ENCODE data around the gene DPP9. TPM values are rescaled to one million over a fixed set of nuclear protein-coding genes. Genes with fewer than 3 reads are reported as not detected.

Gene DPP9
- total and polyA plus RNA-seq, 2 of the 8 experiments (the other 6 are each of a cell fraction or from before 2014, with no cell fraction given): 11.6 to 40.7 TPM

DNA sequence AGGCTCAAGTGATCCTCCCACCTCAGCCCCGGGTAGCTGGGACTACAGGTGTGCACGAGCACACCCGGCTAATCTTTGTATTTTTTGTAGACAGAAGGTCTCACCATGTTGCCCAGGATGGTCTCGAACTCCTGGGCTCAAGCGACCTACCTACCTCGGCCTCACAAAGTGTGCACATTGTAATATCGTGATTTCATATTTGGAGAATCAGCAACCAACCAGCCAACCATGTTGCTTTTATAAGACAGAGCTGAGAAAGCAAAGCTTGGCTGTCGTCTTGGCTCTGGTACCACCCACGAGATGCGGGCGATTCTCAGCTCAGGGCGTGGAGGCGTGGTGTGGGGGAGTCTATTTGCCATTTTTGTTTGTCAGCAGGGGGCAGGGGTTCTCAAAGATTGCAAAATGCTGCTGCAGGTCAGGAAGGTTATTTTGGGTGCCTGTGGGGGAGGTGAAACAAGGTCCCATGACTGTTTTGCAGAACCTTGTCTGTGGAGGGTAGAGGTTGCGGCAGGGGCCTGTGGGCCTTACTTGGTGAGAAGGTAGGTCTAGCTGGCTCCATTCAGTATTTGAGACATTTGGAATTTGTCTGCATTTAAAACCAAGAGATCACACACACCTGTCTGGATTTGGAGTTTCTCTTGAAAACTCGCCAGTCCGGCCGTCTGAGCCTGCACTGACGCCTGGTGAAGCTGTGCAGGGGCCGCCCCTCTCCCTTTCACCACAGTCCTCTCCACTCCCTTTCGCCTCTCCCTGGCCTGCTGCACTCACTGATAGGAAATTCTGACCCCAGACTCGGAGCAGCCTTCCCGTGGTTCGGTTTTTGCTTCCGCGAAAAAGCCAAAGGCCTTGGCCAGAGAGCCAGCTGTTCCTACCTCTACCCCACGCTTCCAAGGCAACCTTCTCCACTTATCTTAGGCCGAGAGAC lies 68.9 kb downstream of the DPP9 start:
- Histone ChIP-seq H3K23me2 (ENCODE audit: low read depth, low read length) (no peaks in the 10 kb centered on the region), H3K14ac (ENCODE audit: insufficient read length) (no peak overlapping the region), H3K27ac (ENCODE audit: low read depth, low read length) (no peak overlapping the region), H3K4me3 (ENCODE audit: extremely low read depth in 1 of 4, insufficient read depth in 2 of 4, low read depth in 3 of 4, low read length in 4 of 4) (no peak overlapping the region), H2BK20ac (ENCODE audit: low read length) (no peak overlapping the region), H2BK12ac (ENCODE audit: low read depth, low read length) (no peak overlapping the region), H4K20me1 (replicated peaks in 1 of 2; ENCODE audit: control insufficient read depth in 1 of 2, insufficient read depth in 2 of 2, low read length in 2 of 2) (peaks cover 0 to 6% of the 10 kb centered on the region in 2 experiments), H4K5ac (ENCODE audit: insufficient read length, low read depth, low read length) (no peak overlapping the region), H3K56ac (replicated peaks; ENCODE audit: insufficient read length, low read depth, low read length) (no peak overlapping the region), H3K23ac (ENCODE audit: insufficient read length) (no peak overlapping the region), H3K27me3 (replicated peaks in 1 of 4; ENCODE audit: control insufficient read depth in 3 of 4, extremely low read depth in 1 of 4, insufficient read depth in 3 of 4, low read length in 3 of 4) (no peaks in the 10 kb centered on the region), H3K4ac (replicated peaks; ENCODE audit: insufficient read length, low read depth, low read length) (no peak overlapping the region), H3K4me1 (replicated peaks in 1 of 4; ENCODE audit: control insufficient read depth in 3 of 4, insufficient read depth in 4 of 4, low read length in 3 of 4) (no peaks in the 10 kb centered on the region; a peak in 1 of 7 replicates), H3K9ac (replicated peaks in 1 of 4; ENCODE audit: extremely low read depth in 1 of 4, low read depth in 3 of 4, low read length in 3 of 4) (no peak overlapping the region), H2BK120ac (replicated peaks; ENCODE audit: low read depth, low read length) (no peak overlapping the region), H2AFZ (ENCODE audit: low read length) (no peak overlapping the region), H4K91ac (replicated peaks; ENCODE audit: insufficient read length, low read length) (no peak overlapping the region), H3K4me2 (ENCODE audit: insufficient read depth in 1 of 2, low read depth in 2 of 2, low read length in 2 of 2) (no peak overlapping the region), H2BK15ac (ENCODE audit: low read length) (no peak overlapping the region), H3K9me3 (ENCODE audit: insufficient read depth in 2 of 2, low read depth in 1 of 2, low read length in 1 of 2) (no peaks in the 10 kb centered on the region), H3K79me1 (ENCODE audit: low read depth, low read length) (no peaks in the 10 kb centered on the region; the same call in 1 of the 2 replicates), H2AK5ac (ENCODE audit: low read depth, low read length) (no peak overlapping the region), H3K36me3 (ENCODE audit: control insufficient read depth in 2 of 4, insufficient read depth in 4 of 4, low read length in 3 of 4) (peaks cover 2 to 13% (median 6%) of the 10 kb centered on the region in 4 experiments; a peak in 7 of 8 replicates), H3K18ac (ENCODE audit: extremely low read depth, low read length) (no peak overlapping the region), H2BK5ac (ENCODE audit: low read depth, low read length) (no peak overlapping the region), H3K79me2 (ENCODE audit: control insufficient read depth in 1 of 2, insufficient read depth in 2 of 2, low read length in 2 of 2) (no peaks in the 10 kb centered on the region), H4K8ac (ENCODE audit: extremely low read depth, insufficient read depth, low read length) (no peak overlapping the region)
- DNase-seq (ENCODE audit: low read depth in 1 of 2, low spot score in 2 of 2) (no peak), FAIRE-seq (no peak)
- no peak for TF ChIP-seq FOSL1 (IDR thresholded peaks at IDR 0.05; ENCODE audit: insufficient read depth, low read depth, low read length)
- no peak for TF ChIP-seq SP2 (IDR thresholded peaks at IDR 0.05; ENCODE audit: low read length)
- TF ChIP-seq, protein P1, sequence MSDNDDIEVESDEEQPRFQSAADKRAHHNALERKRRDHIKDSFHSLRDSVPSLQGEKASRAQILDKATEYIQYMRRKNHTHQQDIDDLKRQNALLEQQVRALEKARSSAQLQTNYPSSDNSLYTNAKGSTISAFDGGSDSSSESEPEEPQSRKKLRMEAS (IDR thresholded peaks at IDR 0.05): no peak
- TF ChIP-seq SUZ12 (IDR thresholded peaks at IDR 0.05; ENCODE audit: low read length): no peak
- TF ChIP-seq SIRT6 (IDR thresholded peaks at IDR 0.05; ENCODE audit: low read length): no peak
- TF ChIP-seq YY1 (IDR thresholded peaks at IDR 0.05; ENCODE audit: low read depth, low read length): no peak
- TF ChIP-seq, protein P2, sequence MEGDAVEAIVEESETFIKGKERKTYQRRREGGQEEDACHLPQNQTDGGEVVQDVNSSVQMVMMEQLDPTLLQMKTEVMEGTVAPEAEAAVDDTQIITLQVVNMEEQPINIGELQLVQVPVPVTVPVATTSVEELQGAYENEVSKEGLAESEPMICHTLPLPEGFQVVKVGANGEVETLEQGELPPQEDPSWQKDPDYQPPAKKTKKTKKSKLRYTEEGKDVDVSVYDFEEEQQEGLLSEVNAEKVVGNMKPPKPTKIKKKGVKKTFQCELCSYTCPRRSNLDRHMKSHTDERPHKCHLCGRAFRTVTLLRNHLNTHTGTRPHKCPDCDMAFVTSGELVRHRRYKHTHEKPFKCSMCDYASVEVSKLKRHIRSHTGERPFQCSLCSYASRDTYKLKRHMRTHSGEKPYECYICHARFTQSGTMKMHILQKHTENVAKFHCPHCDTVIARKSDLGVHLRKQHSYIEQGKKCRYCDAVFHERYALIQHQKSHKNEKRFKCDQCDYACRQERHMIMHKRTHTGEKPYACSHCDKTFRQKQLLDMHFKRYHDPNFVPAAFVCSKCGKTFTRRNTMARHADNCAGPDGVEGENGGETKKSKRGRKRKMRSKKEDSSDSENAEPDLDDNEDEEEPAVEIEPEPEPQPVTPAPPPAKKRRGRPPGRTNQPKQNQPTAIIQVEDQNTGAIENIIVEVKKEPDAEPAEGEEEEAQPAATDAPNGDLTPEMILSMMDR (IDR thresholded peaks at IDR 0.05; ENCODE audit: control extremely low read depth in 1 of 3, insufficient read depth in 1 of 3, low read depth in 1 of 3, low read length in 3 of 3): no peak
- TF ChIP-seq, protein P3, sequence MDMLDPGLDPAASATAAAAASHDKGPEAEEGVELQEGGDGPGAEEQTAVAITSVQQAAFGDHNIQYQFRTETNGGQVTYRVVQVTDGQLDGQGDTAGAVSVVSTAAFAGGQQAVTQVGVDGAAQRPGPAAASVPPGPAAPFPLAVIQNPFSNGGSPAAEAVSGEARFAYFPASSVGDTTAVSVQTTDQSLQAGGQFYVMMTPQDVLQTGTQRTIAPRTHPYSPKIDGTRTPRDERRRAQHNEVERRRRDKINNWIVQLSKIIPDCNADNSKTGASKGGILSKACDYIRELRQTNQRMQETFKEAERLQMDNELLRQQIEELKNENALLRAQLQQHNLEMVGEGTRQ (IDR thresholded peaks at IDR 0.05; ENCODE audit: low read length): no peak
- WGBS, 2 experiments (ENCODE audit: extremely low coverage in 1 of 2, insufficient coverage in 1 of 2, insufficient read length in 1 of 2, insufficient replicate concordance in 2 of 2, low coverage in 1 of 2, low lambda C conversion rate in 2 of 2, missing lambda C conversion rate in 1 of 2): 92% methylated on average over 27 of the region's 27 CpGs; no CpG with 5 or more reads in 1 of the 2 experiments
- ChIA-PET CTCF (ENCODE audit: partially characterized antibody) (interaction anchor here (0.6 to 2.3 kb wide), 7 partner anchors 9 to 201 kb away, joined by 3 to 9 read pairs (median 4); no protein-coding TSS in a partner anchor), POLR2A (ENCODE audit: partially characterized antibody) (interaction anchor here (0.9 to 1.4 kb wide), 5 partner anchors 8 to 199 kb away, joined by 3 to 5 read pairs (median 3); no protein-coding TSS in a partner anchor)
